ENCODE data around the gene TMEM11. TPM values are rescaled to one million over a fixed set of nuclear protein-coding genes. Genes with fewer than 3 reads are reported as not detected.

Gene TMEM11
- 54.5 and 69.5 TPM in 2 replicates for polyA plus RNA-seq (2011; rRNA removed)
- polyA minus RNA-seq (2011; rRNA and poly(A)+ RNA removed): 28.3 and 61.4 TPM in 2 replicates

- CTCF ChIA-PET: interaction anchor here (1.0 to 1.7 kb wide), 6 partner anchors 14 to 95 kb away, joined by 3 to 5 read pairs (median 4); no protein-coding TSS in a partner anchor
- Histone ChIP-seq H3K36me3 (ENCODE audit: control insufficient read depth, insufficient read depth, low read length) (peaks cover 8% of the 10 kb centered on the region; the same call in 1 of the 2 replicates), H3K4me3 (ENCODE audit: low read depth, low read length) (peak within 1 kb of the TSS; percentile 92), H3K27me3 (ENCODE audit: control insufficient read depth, insufficient read depth, low read length) (no peaks in the 10 kb centered on the region)
- POLR2A ChIA-PET: no interaction called here
- peak; percentile 75 for DNase-seq (ENCODE audit: low read depth)
- no peak for TF ChIP-seq CTCF (IDR thresholded peaks at IDR 0.05; ENCODE audit: insufficient read depth, low read depth, low read length)
These were observed at the start of gene TMEM11 for GRCh38 chr17:21214015-21214776. TMEM11 (minus strand) TSS chr17:21214161; CDS start chr17:21214152, 9 bp downstream.

- Histone ChIP-seq H3K4me3 (ENCODE audit: low read depth, low read length) (no peak overlapping the region), H3K36me3 (ENCODE audit: control insufficient read depth, insufficient read depth, low read length) (no peaks in the 10 kb centered on the region), H3K27me3 (ENCODE audit: control insufficient read depth, insufficient read depth, low read length) (no peaks in the 10 kb centered on the region)
- ChIA-PET POLR2A (no interaction called here), CTCF (interaction anchor here (1.0 kb wide), 1 partner anchor 9 kb away, joined by 4 read pairs; no protein-coding TSS in a partner anchor)
- no peak for DNase-seq (ENCODE audit: low read depth)
- TF ChIP-seq CTCF (IDR thresholded peaks at IDR 0.05; ENCODE audit: insufficient read depth, low read depth, low read length): no peak
These were observed 49.4 kb upstream of the TMEM11 start for GRCh38 chr17:21263376-21263775.

- DNase-seq (ENCODE audit: low read depth): no peak
- H3K4me3 ChIP-seq (ENCODE audit: low read depth, low read length): no peak overlapping the region
- no peaks in the 10 kb centered on the region for H3K27me3 ChIP-seq (ENCODE audit: control insufficient read depth, insufficient read depth, low read length)
- H3K36me3 ChIP-seq (ENCODE audit: control insufficient read depth, insufficient read depth, low read length): no peaks in the 10 kb centered on the region
- no peak for TF ChIP-seq CTCF (IDR thresholded peaks at IDR 0.05; ENCODE audit: insufficient read depth, low read depth, low read length)
- ChIA-PET CTCF (no interaction called here), POLR2A (no interaction called here)
These were observed 48.5 kb upstream of the TMEM11 start for GRCh38 chr17:21262259-21262993.

- CTCF ChIA-PET: interaction anchor here (1.8 kb wide), 1 partner anchor 253 kb away, joined by 3 read pairs; no protein-coding TSS in a partner anchor
- Histone ChIP-seq H3K4me3 (ENCODE audit: low read depth, low read length) (no peak overlapping the region), H3K36me3 (ENCODE audit: control insufficient read depth, insufficient read depth, low read length) (no peaks in the 10 kb centered on the region), H3K27me3 (ENCODE audit: control insufficient read depth, insufficient read depth, low read length) (no peaks in the 10 kb centered on the region)
- TF ChIP-seq CTCF (IDR thresholded peaks at IDR 0.05; ENCODE audit: insufficient read depth, low read depth, low read length): no peak
- POLR2A ChIA-PET: no interaction called here
- DNase-seq (ENCODE audit: low read depth): no peak
These were observed 44.6 kb upstream of the TMEM11 start for GRCh38 chr17:21258593-21258992.

All from BJ (cell line).